Neural progenitor cell (in vitro differentiated cells): ENCODE measurements around the gene CELSR3. TPM values are rescaled to one million over a fixed set of nuclear protein-coding genes. Genes with fewer than 3 reads are reported as not detected.
A peak's percentile ranks its signal among the peaks of the same experiment; 100 is the strongest.

Experiments
- DNase-seq: peaks from one replicate; pipeline ENCODE4 v3.0.0-alpha.2; 2016; ENCODE audit warnings: low spot score
- H2AFZ ChIP-seq: fragments of 200-600 bp; sonication (generic); replicated peaks from 2 replicates; pipeline ENCODE4 v1.6.1; 2016; ENCODE audit warnings: antibody characterized with exemption
- H3F3A ChIP-seq: fragments of 200-600 bp; sonication (generic); 2 replicates; pipeline ENCODE4 v1.6.1; 2016; ENCODE audit warnings: antibody characterized with exemption, low read depth
- H3K27ac ChIP-seq: fragments of 200-600 bp; sonication (generic); 2 replicates; pipeline ENCODE4 v1.5.1; 2016; ENCODE audit warnings: mild to moderate bottlenecking
- H3K27me3 ChIP-seq: fragments of 200-600 bp; sonication (generic); 2 replicates; pipeline ENCODE4 v1.6.1; 2016; ENCODE audit warnings: mild to moderate bottlenecking, moderate library complexity
- H3K36me3 ChIP-seq: fragments of 200-600 bp; sonication (generic); 2 replicates; pipeline ENCODE4 v1.5.1; 2016
- H3K4me1 ChIP-seq: fragments of 200-600 bp; sonication (generic); 2 replicates; pipeline ENCODE4 v1.6.1; 2016; ENCODE audit warnings: mixed run types
- H3K4me2 ChIP-seq: fragments of 200-600 bp; sonication (generic); 2 replicates; pipeline ENCODE4 v1.6.1; 2016
- H3K4me3 ChIP-seq: fragments of 200-600 bp; sonication (generic); 2 replicates; pipeline ENCODE4 v1.5.1; 2016
- H3K79me2 ChIP-seq: fragments of 200-600 bp; sonication (generic); 2 replicates; pipeline ENCODE4 v1.6.1; 2016; ENCODE audit warnings: low read depth
- H3K9ac ChIP-seq: fragments of 200-600 bp; sonication (generic); 2 replicates; pipeline ENCODE4 v1.6.1; 2016
- H3K9me3 ChIP-seq: fragments of 200-600 bp; sonication (generic); 2 replicates; pipeline ENCODE4 v1.5.1; 2016; ENCODE audit warnings: low read depth
- H4K20me1 ChIP-seq: fragments of 200-600 bp; sonication (generic); 2 replicates; pipeline ENCODE4 v1.6.1; 2016; ENCODE audit warnings: low read depth
- H3K27ac Mint-ChIP-seq: 3 replicates; pipeline ENCODE4 v1.8.0; 2021; ENCODE audit warnings: mixed read lengths
- H3K27me3 Mint-ChIP-seq: 2 replicates; pipeline ENCODE4 v1.8.0; 2022; ENCODE audit warnings: low read depth, mild to moderate bottlenecking, inconsistent platforms, moderate library complexity, mixed read lengths; ENCODE audit not compliant: insufficient read depth
- H3K36me3 Mint-ChIP-seq: 3 replicates; pipeline ENCODE4 v1.8.0; 2021; ENCODE audit warnings: mixed read lengths
- H3K4me1 Mint-ChIP-seq: 3 replicates; pipeline ENCODE4 v1.8.0; 2021; ENCODE audit warnings: mixed read lengths
- H3K4me3 Mint-ChIP-seq: 3 replicates; pipeline ENCODE4 v1.8.0; 2021; ENCODE audit warnings: mild to moderate bottlenecking, moderate library complexity, mixed read lengths
- H3K9me3 Mint-ChIP-seq: 3 replicates; pipeline ENCODE4 v1.8.0; 2020; ENCODE audit warnings: mixed read lengths
- EZH2 ChIP-seq: fragments of 200-600 bp; sonication (generic); IDR thresholded peaks from 2 replicates; pipeline ENCODE4 v1.6.1; 2017; ENCODE audit warnings: antibody characterized with exemption, mild to moderate bottlenecking, moderate library complexity
- EZH2phosphoT487 ChIP-seq: fragments of 200-600 bp; sonication (generic); IDR thresholded peaks from 2 replicates; pipeline ENCODE4 v1.6.1; 2017; ENCODE audit warnings: antibody characterized with exemption
- total RNA-seq: library from RNA; depleted of rRNA; stranded (reverse); fragments of >200 nt; gene quantifications from 2 replicates; pipeline ENCODE4 v1.2.3, GENCODE V29; 2015; ENCODE audit warnings: low replicate concordance
- TF ChIP-seq, protein P1 (sequence below): fragments of 200-600 bp; sonication (generic); IDR thresholded peaks from 2 replicates; pipeline ENCODE4 v1.5.1; 2017; ENCODE audit warnings: antibody characterized with exemption, mild to moderate bottlenecking

Gene CELSR3
- total RNA-seq, 1 donor from 2014 or later = 9.9 TPM

DNA sequence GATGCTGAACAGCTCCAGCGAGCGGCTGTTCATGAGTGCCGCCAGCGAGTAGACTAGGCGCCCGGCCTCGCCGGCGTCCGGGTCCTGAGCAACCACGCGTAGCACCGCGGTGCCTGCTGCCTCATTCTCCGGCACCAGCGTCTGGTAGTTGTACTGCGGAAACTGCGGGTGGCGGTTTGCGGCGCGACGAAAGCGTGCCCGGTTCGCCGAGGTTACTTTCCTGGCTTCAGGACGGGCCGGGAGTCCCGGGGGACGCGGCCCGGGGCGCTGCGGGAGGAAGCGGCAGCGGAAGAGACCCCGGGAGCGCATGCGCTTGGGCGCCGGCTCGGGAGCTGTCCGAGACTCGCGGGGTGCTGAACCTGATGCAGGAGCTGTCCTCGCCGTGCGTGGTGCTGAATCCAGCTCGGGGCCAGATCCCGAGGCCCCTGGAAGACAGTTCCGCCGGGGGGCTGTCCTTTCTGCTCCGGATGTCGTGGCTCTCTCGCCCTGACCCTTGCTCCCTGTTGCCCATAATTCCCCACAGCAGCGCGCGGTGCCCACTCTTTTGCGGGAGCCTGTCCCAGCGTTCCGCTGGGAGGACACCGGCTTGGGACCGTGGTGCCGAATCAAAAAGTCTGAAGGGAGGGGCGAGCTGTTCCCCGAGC lies 1.1 kb downstream of the CELSR3 start:
- DNase-seq = peak; percentile 90
- H3K9ac ChIP-seq = no peak overlapping the region
- no peak overlapping the region for H2AFZ ChIP-seq
- H3K27ac ChIP-seq = no peak overlapping the region
- H3K4me1 Mint-ChIP-seq = peaks cover 20% of the 10 kb centered on the region
- H3K9me3 Mint-ChIP-seq = peaks cover 3% of the 10 kb centered on the region
- peaks cover 5% of the 10 kb centered on the region for H3K4me1 ChIP-seq
- H3K4me3 Mint-ChIP-seq = peak overlapping the region; percentile 85
- H4K20me1 ChIP-seq = peaks cover 48% of the 10 kb centered on the region
- TF ChIP-seq EZH2phosphoT487 = no peak
- TF ChIP-seq, protein P1, sequence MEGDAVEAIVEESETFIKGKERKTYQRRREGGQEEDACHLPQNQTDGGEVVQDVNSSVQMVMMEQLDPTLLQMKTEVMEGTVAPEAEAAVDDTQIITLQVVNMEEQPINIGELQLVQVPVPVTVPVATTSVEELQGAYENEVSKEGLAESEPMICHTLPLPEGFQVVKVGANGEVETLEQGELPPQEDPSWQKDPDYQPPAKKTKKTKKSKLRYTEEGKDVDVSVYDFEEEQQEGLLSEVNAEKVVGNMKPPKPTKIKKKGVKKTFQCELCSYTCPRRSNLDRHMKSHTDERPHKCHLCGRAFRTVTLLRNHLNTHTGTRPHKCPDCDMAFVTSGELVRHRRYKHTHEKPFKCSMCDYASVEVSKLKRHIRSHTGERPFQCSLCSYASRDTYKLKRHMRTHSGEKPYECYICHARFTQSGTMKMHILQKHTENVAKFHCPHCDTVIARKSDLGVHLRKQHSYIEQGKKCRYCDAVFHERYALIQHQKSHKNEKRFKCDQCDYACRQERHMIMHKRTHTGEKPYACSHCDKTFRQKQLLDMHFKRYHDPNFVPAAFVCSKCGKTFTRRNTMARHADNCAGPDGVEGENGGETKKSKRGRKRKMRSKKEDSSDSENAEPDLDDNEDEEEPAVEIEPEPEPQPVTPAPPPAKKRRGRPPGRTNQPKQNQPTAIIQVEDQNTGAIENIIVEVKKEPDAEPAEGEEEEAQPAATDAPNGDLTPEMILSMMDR = no peak
- no peak for TF ChIP-seq EZH2
- peaks cover 38% of the 10 kb centered on the region for H3F3A ChIP-seq
- peaks cover 13% of the 10 kb centered on the region for H3K79me2 ChIP-seq
- H3K4me2 ChIP-seq = peak overlapping the region; percentile 95
- H3K27me3 Mint-ChIP-seq = peaks cover 12% of the 10 kb centered on the region
- no peak overlapping the region for H3K27ac Mint-ChIP-seq
- H3K36me3 ChIP-seq = no peaks in the 10 kb centered on the region
- no peaks in the 10 kb centered on the region for H3K27me3 ChIP-seq
- H3K36me3 Mint-ChIP-seq = peaks cover 26% of the 10 kb centered on the region
- H3K4me3 ChIP-seq = peak overlapping the region; percentile 54
- no peaks in the 10 kb centered on the region for H3K9me3 ChIP-seq

GRCh38 chr3:48660800-48661400 lies 1.8 kb downstream of the CELSR3 start:
- Histone ChIP-seq H3K36me3 (no peaks in the 10 kb centered on the region), H2AFZ (no peak overlapping the region), H3K4me3 (peak overlapping the region; percentile 54), H3K79me2 (peaks cover 13% of the 10 kb centered on the region), H4K20me1 (peaks cover 48% of the 10 kb centered on the region), H3K27me3 (no peaks in the 10 kb centered on the region), H3K4me2 (peak overlapping the region; percentile 95), H3K9me3 (no peaks in the 10 kb centered on the region), H3K4me1 (peaks cover 7% of the 10 kb centered on the region), H3K9ac (no peak overlapping the region), H3K27ac (no peak overlapping the region), H3F3A (peaks cover 46% of the 10 kb centered on the region)
- no peak overlapping the region for H3K27ac Mint-ChIP-seq
- TF ChIP-seq EZH2phosphoT487 = no peak
- TF ChIP-seq, protein P1 = no peak
- TF ChIP-seq EZH2 = no peak
- H3K4me3 Mint-ChIP-seq = peak overlapping the region; percentile 46
- no peak for DNase-seq
- peaks cover 3% of the 10 kb centered on the region for H3K9me3 Mint-ChIP-seq
- peaks cover 20% of the 10 kb centered on the region for H3K4me1 Mint-ChIP-seq
- peaks cover 26% of the 10 kb centered on the region for H3K36me3 Mint-ChIP-seq
- peaks cover 12% of the 10 kb centered on the region for H3K27me3 Mint-ChIP-seq

- H3K27me3 Mint-ChIP-seq = peaks cover 14% of the 10 kb centered on the region
- Histone ChIP-seq H3K9me3 (no peaks in the 10 kb centered on the region), H3K9ac (no peak overlapping the region), H3K36me3 (no peaks in the 10 kb centered on the region), H4K20me1 (peaks cover 61% of the 10 kb centered on the region), H3K4me1 (peaks cover 13% of the 10 kb centered on the region), H3F3A (peaks cover 35% of the 10 kb centered on the region), H3K4me2 (peak overlapping the region; percentile 75), H3K27ac (no peak overlapping the region), H3K4me3 (no peak overlapping the region), H2AFZ (no peak overlapping the region), H3K27me3 (peaks cover 8% of the 10 kb centered on the region), H3K79me2 (peaks cover 13% of the 10 kb centered on the region)
- DNase-seq = no peak
- TF ChIP-seq EZH2 = no peak
- TF ChIP-seq EZH2phosphoT487 = no peak
- TF ChIP-seq, protein P1 = no peak
- peak overlapping the region; percentile 43 for H3K4me3 Mint-ChIP-seq
- peaks cover 42% of the 10 kb centered on the region for H3K36me3 Mint-ChIP-seq
- H3K27ac Mint-ChIP-seq = no peak overlapping the region
- peaks cover 14% of the 10 kb centered on the region for H3K4me1 Mint-ChIP-seq
- peaks cover 3% of the 10 kb centered on the region for H3K9me3 Mint-ChIP-seq
Observed at GRCh38 chr3:48656841-48657281, 5.8 kb downstream of the CELSR3 start.
